A549 treated with CORT108297 at 1 μM for 4 hours (cell line): ENCODE results near the gene TMEM220. TPM values are rescaled to one million over a fixed set of nuclear protein-coding genes. Genes with fewer than 3 reads are reported as not detected.

ENCODE experiments used
- total RNA-seq: library from RNA; stranded (reverse); fragments of 200-300 nt; extraction: Qiagen RNA extraction; gene quantifications from 5 replicates; pipeline ENCODE4 v1.2.3, GENCODE V29; 2022

Gene TMEM220
- total RNA-seq, result 1.9 to 3.9 TPM (median 3.3 TPM) in 5 replicates

GRCh38 chr17:10729334-10730193 is at the start of gene TMEM220:
TSS of gene TMEM220 (minus strand) at chr17:10730023. CDS start at chr17:10729851, 172 bp downstream.

GRCh38 chr17:10697092-10698081 is 32.4 kb downstream of the TMEM220 start, which contains the start of the genes ADPRM and SCO1:
TSS of gene ADPRM (plus strand) at chr17:10697594. CDS start at chr17:10704927, 7,333 bp downstream.
TSS of gene SCO1 (minus strand) at chr17:10697533. CDS start at chr17:10697507, 26 bp downstream.

Other genes with a start within 250 kb of the TMEM220 start
- gene MYH1, start 211.5 kb downstream of the TMEM220 start, total RNA-seq, result not detected in 5 replicates
- not detected in 5 replicates for gene MYH2, start 180.4 kb downstream of the TMEM220 start, total RNA-seq
- 0.70 to 1.4 TPM (median 0.96 TPM) in 5 replicates for gene MYH3, start 72.7 kb downstream of the TMEM220 start, total RNA-seq
- 52.5 to 61.9 TPM (median 59.6 TPM) in 5 replicates for gene SCO1, start 32.5 kb downstream of the TMEM220 start, total RNA-seq
- 5.9 to 9.1 TPM (median 8.3 TPM) in 5 replicates for gene ADPRM, start 32.4 kb downstream of the TMEM220 start, total RNA-seq
- gene TMEM238L, start 74.1 kb upstream of the TMEM220 start, total RNA-seq, result not detected in 5 replicates
- not detected in 5 replicates for gene PIRT, start 108.1 kb upstream of the TMEM220 start, total RNA-seq